Duodenal mucosa (tissue), 2 donors: ENCODE data around the gene HOXD11.

ENCODE experiments used
- H3K27ac ChIP-seq: one replicate; pipeline ENCODE4 v1.7.0; 2013; ENCODE audit warnings: low read depth, low read length
- H3K27me3 ChIP-seq, 2 donors: one replicate each; pipeline ENCODE4 v1.7.0; 2013; ENCODE audit warnings: low read length in 2 of 2, control low read depth in 1 of 2; ENCODE audit not compliant: insufficient read depth in 2 of 2, control insufficient read depth in 1 of 2
- H3K36me3 ChIP-seq, 2 donors: one replicate each; pipeline ENCODE4 v1.7.0; 2013; ENCODE audit warnings: low read length in 2 of 2, control low read depth in 1 of 2; ENCODE audit not compliant: insufficient read depth in 2 of 2, control insufficient read depth in 1 of 2
- H3K4me1 ChIP-seq, 2 donors: one replicate each; pipeline ENCODE4 v1.7.0; 2013; ENCODE audit warnings: low read length in 2 of 2, control low read depth in 1 of 2; ENCODE audit not compliant: insufficient read depth in 2 of 2, control insufficient read depth in 1 of 2
- H3K4me3 ChIP-seq, 2 donors: one replicate each; pipeline ENCODE4 v1.7.0; 2013; ENCODE audit warnings: low read length in 2 of 2, low read depth in 1 of 2
- H3K9ac ChIP-seq, 2 donors: one replicate each; pipeline ENCODE4 v1.7.0; 2013; ENCODE audit warnings: low read length in 2 of 2, low read depth in 1 of 2
- H3K9me3 ChIP-seq, 2 donors: one replicate each; pipeline ENCODE4 v1.7.0; 2013; ENCODE audit warnings: low read length in 2 of 2, control low read depth in 1 of 2; ENCODE audit not compliant: control insufficient read depth in 1 of 2

Gene HOXD11

DNA sequence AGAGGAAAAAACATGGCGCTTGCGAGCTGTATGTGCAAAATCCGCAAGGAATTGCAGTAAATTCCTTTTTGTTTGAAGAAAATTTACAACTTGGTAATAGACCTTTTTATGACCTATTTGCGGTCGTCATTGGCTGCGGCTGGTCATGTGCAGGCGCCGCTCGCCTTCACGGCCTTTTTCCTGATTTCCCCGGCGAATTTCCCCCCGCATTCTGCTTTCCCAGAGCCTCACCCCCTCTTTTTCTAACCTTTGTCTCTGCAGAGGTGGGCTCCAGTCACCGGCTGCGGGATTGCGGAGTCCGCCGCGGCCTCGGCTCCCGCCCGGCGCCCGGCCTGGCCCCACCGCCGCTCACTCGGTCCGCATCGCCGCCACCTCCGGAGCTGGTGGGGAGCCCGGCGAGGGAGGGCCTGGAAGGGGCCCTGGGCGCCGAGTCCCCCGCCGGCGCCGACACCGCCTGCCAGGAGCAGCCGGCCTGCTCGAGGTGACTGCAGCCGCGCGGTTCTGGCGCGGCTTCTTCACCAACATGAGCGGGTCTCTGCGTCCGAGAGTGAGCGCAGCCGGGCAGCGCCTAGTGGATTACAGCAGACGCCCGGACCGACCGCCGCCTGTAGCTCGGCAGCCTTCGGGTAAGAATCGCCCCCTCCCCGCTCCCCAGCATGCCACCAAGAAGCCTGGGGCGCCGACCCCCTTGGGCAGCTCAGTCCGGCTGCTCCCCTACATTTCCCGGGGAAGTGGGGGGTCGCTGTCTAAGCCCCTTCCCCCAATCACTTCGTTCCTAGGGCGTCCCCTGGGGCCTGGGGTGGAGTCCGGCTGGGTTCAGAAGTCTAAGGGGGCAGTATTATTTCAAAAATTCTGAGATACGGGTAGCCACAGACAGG, 29.5 kb downstream of the HOXD11 start:
- Histone ChIP-seq H3K4me3 (peak overlapping the region; percentile 55 to 65), H3K9me3 (no peaks in the 10 kb centered on the region), H3K27ac (peak overlapping the region; percentile 47), H3K27me3 (peaks cover 83 to 92% of the 10 kb centered on the region in 2 donors), H3K4me1 (peaks cover 0 to 14% of the 10 kb centered on the region in 2 donors), H3K36me3 (no peaks in the 10 kb centered on the region), H3K9ac (no peak overlapping the region)

DNA sequence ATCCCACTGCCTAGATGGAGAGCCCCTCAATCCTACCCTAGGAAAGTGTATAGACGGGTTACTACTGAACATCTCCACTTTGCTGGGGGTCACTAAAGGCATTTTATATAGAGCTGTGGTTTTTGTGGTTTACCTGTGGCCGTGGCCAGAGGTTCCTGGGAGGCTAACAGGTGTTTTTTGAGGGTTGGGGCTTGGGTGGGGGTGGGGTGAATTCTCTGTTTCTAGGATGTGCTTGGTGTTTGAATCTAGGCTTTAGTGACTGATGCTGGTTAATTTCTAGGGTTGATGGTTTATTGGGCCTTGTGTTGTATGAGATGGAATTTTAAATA, 30.1 kb downstream of the HOXD11 start:
- no peaks in the 10 kb centered on the region for H3K9me3 ChIP-seq
- peak overlapping the region; percentile 47 for H3K27ac ChIP-seq
- peaks cover 82 to 94% of the 10 kb centered on the region in 2 donors for H3K27me3 ChIP-seq
- peak overlapping the region in 1 of 2 donors; percentile 65 for H3K4me3 ChIP-seq
- no peak overlapping the region for H3K9ac ChIP-seq
- H3K36me3 ChIP-seq = no peaks in the 10 kb centered on the region
- peaks cover 0 to 14% of the 10 kb centered on the region in 2 donors for H3K4me1 ChIP-seq

DNA sequence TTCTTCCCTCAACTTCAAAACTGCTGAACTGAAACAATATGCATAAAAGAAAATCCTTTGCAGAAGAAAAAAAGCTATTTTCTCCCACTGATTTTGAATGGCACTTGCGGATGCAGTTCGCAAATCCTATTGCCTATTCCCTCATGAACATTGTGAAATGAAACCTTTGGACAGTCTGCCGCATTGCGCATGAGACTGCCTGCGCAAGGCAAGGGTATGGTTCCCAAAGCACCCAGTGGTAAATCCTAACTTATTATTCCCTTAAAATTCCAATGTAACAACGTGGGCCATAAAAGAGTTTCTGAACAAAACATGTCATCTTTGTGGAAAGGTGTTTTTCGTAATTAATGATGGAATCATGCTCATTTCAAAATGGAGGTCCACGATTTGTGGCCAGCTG, 30.8 kb downstream of the HOXD11 start:
- Histone ChIP-seq H3K4me3 (no peak overlapping the region), H3K27ac (no peak overlapping the region)

DNA sequence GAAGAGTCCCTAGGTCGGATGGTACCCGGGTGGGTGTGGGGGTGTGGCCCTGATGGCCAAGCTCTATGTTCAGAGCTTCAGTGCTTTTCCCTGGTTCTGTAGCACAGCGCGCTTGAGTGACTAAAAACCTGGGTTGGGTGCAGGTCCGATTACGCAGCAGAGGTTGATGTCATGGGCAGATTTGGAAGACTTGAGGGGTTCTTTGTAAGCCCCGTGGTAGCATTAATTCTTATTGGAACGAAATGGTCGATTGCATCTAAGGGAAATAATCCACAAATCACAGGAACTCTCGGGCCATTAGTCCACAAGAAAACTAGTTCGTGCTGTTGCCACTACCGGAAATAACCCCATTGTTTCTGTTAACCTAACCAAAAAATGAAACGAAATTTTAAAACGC, 31.4 kb downstream of the HOXD11 start:
- Histone ChIP-seq H3K4me3 (no peak overlapping the region), H3K27me3 (peaks cover 81 to 93% of the 10 kb centered on the region in 2 donors), H3K9ac (no peak overlapping the region), H3K9me3 (no peaks in the 10 kb centered on the region), H3K27ac (peak overlapping the region; percentile 30), H3K36me3 (no peaks in the 10 kb centered on the region), H3K4me1 (peaks cover 0 to 14% of the 10 kb centered on the region in 2 donors)

More for the DNA sequence above, 30.8 kb downstream of the HOXD11 start:
- Histone ChIP-seq H3K27me3 (peaks cover 80 to 94% of the 10 kb centered on the region in 2 donors), H3K4me1 (peaks cover 0 to 14% of the 10 kb centered on the region in 2 donors), H3K36me3 (no peaks in the 10 kb centered on the region), H3K9ac (no peak overlapping the region), H3K9me3 (no peaks in the 10 kb centered on the region)

DNA sequence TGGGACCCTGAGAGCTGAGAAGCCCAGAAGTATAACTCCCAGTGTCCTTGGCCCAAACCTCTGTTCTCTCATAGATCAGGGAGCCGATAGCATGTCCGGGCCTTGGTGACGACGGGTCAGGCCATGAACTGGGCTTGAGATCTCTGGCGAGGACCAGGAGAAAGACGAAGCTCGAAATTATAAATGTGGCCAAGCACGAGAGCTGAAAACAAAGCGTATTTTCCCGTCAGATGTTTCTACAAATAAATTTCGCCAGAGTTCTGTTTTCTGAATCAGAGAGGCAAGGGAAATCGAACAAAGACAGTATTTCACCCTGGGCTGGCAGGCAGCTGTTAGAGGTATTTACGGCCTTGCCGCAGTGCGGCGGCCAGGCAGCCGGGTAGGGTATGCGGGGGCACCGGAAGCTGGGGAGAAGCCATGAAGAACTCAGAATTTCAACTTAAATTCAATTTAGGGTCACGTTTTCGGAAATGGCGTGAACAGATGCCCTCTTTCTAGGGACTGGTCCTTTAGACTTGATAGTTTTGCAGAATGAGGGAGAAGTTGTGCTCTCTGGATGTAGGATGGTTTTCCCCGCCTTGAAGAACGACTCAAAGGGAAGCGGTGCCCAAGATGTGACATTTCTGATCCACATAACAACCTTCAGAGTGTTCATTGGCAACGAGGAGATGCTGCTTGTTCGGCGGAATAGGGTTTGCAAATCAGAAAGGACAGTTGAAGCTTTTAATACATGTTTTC, 32.0 kb downstream of the HOXD11 start:
- no peaks in the 10 kb centered on the region for H3K9me3 ChIP-seq
- peaks cover 0 to 14% of the 10 kb centered on the region in 2 donors for H3K4me1 ChIP-seq
- no peak overlapping the region for H3K9ac ChIP-seq
- H3K27ac ChIP-seq = peak overlapping the region; percentile 13
- H3K36me3 ChIP-seq = no peaks in the 10 kb centered on the region
- H3K27me3 ChIP-seq = peaks cover 78 to 93% of the 10 kb centered on the region in 2 donors
- no peak overlapping the region for H3K4me3 ChIP-seq

DNA sequence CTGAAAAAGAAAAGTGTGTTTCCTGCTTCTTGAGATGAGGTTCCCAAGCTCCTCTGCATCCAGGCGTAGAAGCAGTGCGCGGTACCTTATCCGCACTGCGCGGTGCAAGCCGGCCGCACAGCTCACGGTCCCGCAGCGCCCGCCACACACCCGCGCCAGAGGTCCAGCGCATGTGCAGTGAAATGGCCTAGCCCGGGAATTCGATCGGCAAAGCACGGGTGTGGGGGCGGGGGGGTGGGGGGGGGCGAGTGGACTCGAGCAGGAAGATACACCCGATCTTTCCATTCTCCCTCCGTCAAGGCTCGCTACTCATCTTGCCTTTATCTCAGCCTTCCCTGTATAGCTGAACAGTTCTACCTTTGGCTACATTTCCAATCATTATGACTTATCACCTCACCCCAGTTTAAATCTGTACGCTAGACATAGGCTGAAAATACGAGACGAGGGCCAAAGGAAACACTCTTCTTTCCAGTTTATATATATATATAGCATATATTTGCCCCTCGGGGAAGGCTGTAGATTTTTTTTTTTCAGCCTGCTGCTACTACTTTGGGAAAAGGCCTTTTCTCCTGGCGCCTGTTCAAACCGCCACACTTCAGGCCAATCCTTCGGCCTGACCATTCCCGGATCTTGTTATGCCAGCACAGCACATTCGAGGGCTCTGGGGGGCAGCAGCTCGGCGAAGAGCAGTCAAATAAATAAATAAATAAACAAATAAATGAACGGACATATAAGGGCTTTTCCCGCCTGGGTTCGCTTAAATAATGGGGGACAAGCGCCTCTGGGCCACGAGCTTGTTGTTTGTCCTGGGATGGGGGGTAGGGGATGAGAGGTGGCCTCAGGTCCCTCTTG, 32.8 kb downstream of the HOXD11 start:
- peaks cover 73 to 90% of the 10 kb centered on the region in 2 donors for H3K27me3 ChIP-seq
- no peaks in the 10 kb centered on the region for H3K9me3 ChIP-seq
- peak overlapping the region in 1 of 2 donors; percentile 60 for H3K4me3 ChIP-seq
- no peak overlapping the region for H3K27ac ChIP-seq
- H3K4me1 ChIP-seq = peaks cover 0 to 14% of the 10 kb centered on the region in 2 donors
- H3K36me3 ChIP-seq = no peaks in the 10 kb centered on the region
- no peak overlapping the region for H3K9ac ChIP-seq

GRCh38 chr2:176140513-176141317, 33.6 kb downstream of the HOXD11 start:
- H3K4me3 ChIP-seq = peak overlapping the region; percentile 60 to 63
- H3K27me3 ChIP-seq = peaks cover 73 to 90% of the 10 kb centered on the region in 2 donors
- no peak overlapping the region for H3K9ac ChIP-seq
- H3K9me3 ChIP-seq = no peaks in the 10 kb centered on the region
- no peaks in the 10 kb centered on the region for H3K36me3 ChIP-seq
- no peak overlapping the region for H3K27ac ChIP-seq
- peaks cover 0 to 14% of the 10 kb centered on the region in 2 donors for H3K4me1 ChIP-seq

GRCh38 chr2:176142281-176142680, 35.2 kb downstream of the HOXD11 start:
- Histone ChIP-seq H3K27ac (no peak overlapping the region), H3K27me3 (peaks cover 72 to 90% of the 10 kb centered on the region in 2 donors), H3K4me3 (no peak overlapping the region), H3K9me3 (no peaks in the 10 kb centered on the region), H3K4me1 (peaks cover 0 to 5% of the 10 kb centered on the region in 2 donors), H3K9ac (no peak overlapping the region), H3K36me3 (no peaks in the 10 kb centered on the region)
